A549 (cell line): ENCODE measurements around the gene E4F1. TPM values are rescaled to one million over a fixed set of nuclear protein-coding genes. Genes with fewer than 3 reads are reported as not detected.

Source experiments
- ATAC-seq, 2 experiments: fragments of 200-7000 bp in 1 of 2; fragments of >200 bp in 1 of 2; cut with Nextera tagmentation in 1 of 2; cut with Tn5 transposase in 1 of 2; 3 replicates each; pipeline versions ENCODE4 v1.8.0 to v1.9.1; 2018 to 2020; ENCODE audit warnings: mild to moderate bottlenecking in 1 of 2, moderate library complexity in 1 of 2
- CTCF ChIA-PET: fragments of 300-600 bp; sonication (Branson Sonifier 250); formaldehyde crosslinking; extraction: SDS; loops from one replicate; lab custom pipeline; 2021; ENCODE audit warnings: antibody characterized with exemption, inconsistent platforms; lab: Yijun Ruan, JAX
- POLR2A ChIA-PET: fragments of 350-600 bp; formaldehyde crosslinking; extraction: SDS; loops from one replicate; lab custom pipeline; 2021; ENCODE audit warnings: antibody characterized with exemption, inconsistent platforms; lab: Yijun Ruan, JAX
- DNase-seq, 2 experiments: peaks; one replicate each; pipeline versions ENCODE4 v3.0.0 to v3.0.0-alpha.2; 2011 to 2016; ENCODE audit warnings: low read depth in 1 of 2, low spot score in 1 of 2
- FAIRE-seq: peaks from 2 replicates; lab custom pipeline; 2011; peaks lifted over from hg19 to GRCh38; lab: Jason Lieb, UNC
- H3K27ac ChIP-seq, 2 experiments: fragments of >200 bp; sonication (Bioruptor Twin); formaldehyde crosslinking; 3 replicates each; pipeline ENCODE4 v1.5.1; 2016 to 2017
- H3K4me1 ChIP-seq: fragments of >200 bp; sonication (Bioruptor Twin); formaldehyde crosslinking; 3 replicates; pipeline ENCODE4 v1.6.1; 2016
- H3K4me2 ChIP-seq: fragments of >200 bp; sonication (Bioruptor Twin); formaldehyde crosslinking; 3 replicates; pipeline ENCODE4 v1.6.1; 2016
- H3K4me3 ChIP-seq: fragments of >200 bp; sonication (Bioruptor Twin); formaldehyde crosslinking; 3 replicates; pipeline ENCODE4 v1.5.1; 2016
- H3K9me3 ChIP-seq: fragments of >200 bp; sonication (Bioruptor Twin); formaldehyde crosslinking; 3 replicates; pipeline ENCODE4 v1.6.1; 2016
- BCL3 ChIP-seq: fragments of >200 bp; sonication (Bioruptor Twin); formaldehyde crosslinking; IDR thresholded peaks from 3 replicates; pipeline ENCODE4 v1.6.1; 2016
- BHLHE40 ChIP-seq: IDR thresholded peaks from 2 replicates; pipeline ENCODE4 v1.6.1; 2012; ENCODE audit warnings: low read depth, low read length, inconsistent platforms
- CBX2 ChIP-seq: fragments of 200-600 bp; sonication (generic); IDR thresholded peaks from 2 replicates; pipeline ENCODE4 v1.6.1; 2016; ENCODE audit warnings: low read depth, mild to moderate bottlenecking, borderline replicate concordance
- CHD2 ChIP-seq: fragments of 150-350 bp; IDR thresholded peaks from 2 replicates; pipeline ENCODE4 v1.6.1; 2014; ENCODE audit warnings: low read length; ENCODE audit not compliant: partially characterized antibody
- CHD4 ChIP-seq: fragments of 200-600 bp; sonication (generic); IDR thresholded peaks from 2 replicates; pipeline ENCODE4 v1.6.1; 2016; ENCODE audit warnings: antibody characterized with exemption, mild to moderate bottlenecking, borderline replicate concordance
- EHF ChIP-seq: fragments of 250-450 bp; sonication (Bioruptor Pico); IDR thresholded peaks from 2 replicates; pipeline ENCODE4 v1.5.0; 2020; ENCODE audit warnings: mild to moderate bottlenecking
- ESRRA ChIP-seq: fragments of 150-350 bp; IDR thresholded peaks from 2 replicates; pipeline ENCODE4 v1.6.1; 2014; ENCODE audit warnings: mild to moderate bottlenecking, low read length, borderline replicate concordance
- FOSL2 ChIP-seq, 2 experiments: fragments of 450-650 bp in 1 of 2; fragments of >200 bp in 1 of 2; sonication (Bioruptor Twin) in 1 of 2; formaldehyde crosslinking; IDR thresholded peaks; 2 replicates each; pipeline versions ENCODE4 v1.5.0 to v1.6.1; 2016 to 2020; ENCODE audit warnings: mild to moderate bottlenecking in 1 of 2, moderate library complexity in 1 of 2
- HEYL ChIP-seq: fragments of 250-450 bp; sonication (Bioruptor Pico); IDR thresholded peaks from 2 replicates; pipeline ENCODE4 v1.8.0; 2021; ENCODE audit warnings: mild to moderate bottlenecking, moderate library complexity
- HOXB5 ChIP-seq: fragments of 250-450 bp; sonication (Bioruptor Pico); IDR thresholded peaks from 2 replicates; pipeline ENCODE4 v1.5.0; 2020; ENCODE audit warnings: mild to moderate bottlenecking, moderate library complexity
- JUNB ChIP-seq: fragments of >200 bp; sonication (Bioruptor Twin); formaldehyde crosslinking; IDR thresholded peaks from 2 replicates; pipeline ENCODE4 v1.6.1; 2016
- KDM5A ChIP-seq: fragments of 200-600 bp; sonication (generic); IDR thresholded peaks from 2 replicates; pipeline ENCODE4 v1.6.1; 2016; ENCODE audit warnings: antibody characterized with exemption, mild to moderate bottlenecking
- MAX ChIP-seq: IDR thresholded peaks from 2 replicates; pipeline ENCODE4 v1.6.1; 2012
- NFE2L2 ChIP-seq: fragments of 150-350 bp; conservative IDR thresholded peaks from 2 replicates; pipeline ENCODE4 v1.6.1; 2014; ENCODE audit warnings: low read length
- NR3C1 ChIP-seq: fragments of >200 bp; sonication (Bioruptor Twin); formaldehyde crosslinking; IDR thresholded peaks from 3 replicates; pipeline ENCODE4 v1.6.1; 2017
- PBX3 ChIP-seq: IDR thresholded peaks from 2 replicates; pipeline ENCODE4 v1.6.1; 2012
- PHF8 ChIP-seq: fragments of 200-600 bp; sonication (generic); IDR thresholded peaks from 2 replicates; pipeline ENCODE4 v1.6.1; 2016; ENCODE audit warnings: low read depth, mild to moderate bottlenecking, antibody characterized with exemption, moderate library complexity, borderline replicate concordance
- RFX5 ChIP-seq: fragments of 450-650 bp; IDR thresholded peaks from 2 replicates; pipeline ENCODE4 v1.7.1; 2014; ENCODE audit warnings: antibody characterized with exemption, mild to moderate bottlenecking, moderate library complexity
- TFCP2L1 ChIP-seq: fragments of 250-450 bp; sonication (Bioruptor Pico); IDR thresholded peaks from 2 replicates; pipeline ENCODE4 v1.5.0; 2021; ENCODE audit warnings: mild to moderate bottlenecking
- TP53 ChIP-seq: fragments of 250-450 bp; sonication (Bioruptor Pico); IDR thresholded peaks from 2 replicates; pipeline ENCODE4 v1.5.0; 2021; ENCODE audit warnings: mild to moderate bottlenecking, moderate library complexity
- USF2 ChIP-seq: fragments of 450-650 bp; IDR thresholded peaks from 2 replicates; pipeline ENCODE4 v1.6.1; 2014; ENCODE audit warnings: antibody characterized with exemption
- ZFP36 ChIP-seq: fragments of 450-650 bp; IDR thresholded peaks from 2 replicates; pipeline ENCODE4 v1.6.1; 2014; ENCODE audit warnings: borderline replicate concordance; ENCODE audit not compliant: partially characterized antibody
- WGBS: methylation state at CpG from one replicate; pipeline ENCODE4 v1.1.6; 2017; ENCODE audit errors: missing lambda C conversion rate; 5-methylcytosine and 5-hydroxymethylcytosine counted together
- polyA plus RNA-seq, 4 experiments: library from polyadenylated mRNA; depleted of rRNA in 3 of 4; stranded (reverse); fragments of >200 nt; fragmentation: RNase III in 1 of 4; extraction: RNeasy Plus Mini Kit Qiagen cat#74134 plus additional on column Dnase treatment in 1 of 4; gene quantifications; 2 replicates in 3 of 4; 3 replicates in 1 of 4; pipeline ENCODE4 v1.2.3, GENCODE V29; 2011 to 2017

Gene E4F1
- polyA plus RNA-seq, 2 of the 4 experiments (the other 2 are of a cell fraction) = 10.4 to 23.3 TPM

GRCh38 chr16:2188395-2188794 is 35.0 kb upstream of the E4F1 start (continued):
- TF ChIP-seq USF2 (no peak), TFCP2L1 (no peak), ESRRA (no peak)

GRCh38 chr16:2189252-2189893 is 34.0 kb upstream of the E4F1 start:
- Histone ChIP-seq H3K27ac (no peak overlapping the region), H3K4me2 (no peak overlapping the region), H3K4me3 (no peak overlapping the region), H3K4me1 (peaks cover 4% of the 10 kb centered on the region; the same call in 2 of the 3 replicates), H3K9me3 (no peaks in the 10 kb centered on the region)
- 84% methylated on average over 5 of the region's 25 CpGs for WGBS
- TF ChIP-seq USF2 (no peak), BCL3 (no peak), HEYL (no peak), ZFP36 (no peak), PHF8 (no peak), EHF (no peak), NFE2L2 (no peak), CHD2 (no peak), MAX (no peak), HOXB5 (no peak)
- CTCF ChIA-PET = interaction anchor here (1.0 to 1.4 kb wide), 3 partner anchors 10 to 312 kb away, joined by 3 read pairs; no protein-coding TSS in a partner anchor
- no peak for FAIRE-seq
- no peak for DNase-seq
- POLR2A ChIA-PET = interaction anchor here (0.6 kb wide), 1 partner anchor 13 kb away, joined by 5 read pairs; no protein-coding TSS in a partner anchor
- ATAC-seq = no peak

GRCh38 chr16:2190002-2190658 is 33.3 kb upstream of the E4F1 start:
- ChIA-PET CTCF (interaction anchor here (1.1 to 1.4 kb wide), 2 partner anchors 186 to 311 kb away, joined by 3 read pairs; no protein-coding TSS in a partner anchor), POLR2A (interaction anchor here (0.6 kb wide), 1 partner anchor 13 kb away, joined by 5 read pairs; no protein-coding TSS in a partner anchor)
- FAIRE-seq = no peak
- H3K27ac ChIP-seq = no peak overlapping the region
- TF ChIP-seq KDM5A = no peak
- no peak for TF ChIP-seq BHLHE40
- H3K4me2 ChIP-seq = no peak overlapping the region
- no peak for ATAC-seq
- H3K4me1 ChIP-seq = peaks cover 10% of the 10 kb centered on the region
- WGBS = 81% methylated on average over 14 of the region's 24 CpGs
- no peak for DNase-seq
- no peak overlapping the region for H3K4me3 ChIP-seq
- H3K9me3 ChIP-seq = no peaks in the 10 kb centered on the region

GRCh38 chr16:2190659-2191445 is 32.5 kb upstream of the E4F1 start:
- Histone ChIP-seq H3K4me1 (peaks cover 17% of the 10 kb centered on the region), H3K4me3 (no peak overlapping the region), H3K4me2 (no peak overlapping the region), H3K27ac (no peak overlapping the region), H3K9me3 (no peaks in the 10 kb centered on the region)
- ATAC-seq (no peak), DNase-seq (no peak), FAIRE-seq (no peak)
- WGBS = 72% methylated on average over 11 of the region's 25 CpGs
- ChIA-PET CTCF (interaction anchor here (1.1 kb wide), 1 partner anchor 310 kb away, joined by 3 read pairs; no protein-coding TSS in a partner anchor), POLR2A (no interaction called here)
- TF ChIP-seq CBX2 (no peak), PHF8 (no peak), CHD4 (no peak), TP53 (CRISPR knock-in tag) (no peak), RFX5 (no peak), JUNB (no peak), NR3C1 (no peak), FOSL2 (IDR thresholded peaks at IDR 0.05) (no peak), FOSL2 (CRISPR knock-in tag; IDR thresholded peaks at IDR 0.05) (no peak), PBX3 (no peak)
